ENCODE data around the gene USP33. TPM values are rescaled to one million over a fixed set of nuclear protein-coding genes. Genes with fewer than 3 reads are reported as not detected.

Gene USP33
- 41.6 and 48.2 TPM in 2 replicates for total RNA-seq

GRCh38 chr1:77759071-77760028 is at the start of gene USP33:
TSS of gene USP33 (minus strand) at chr1:77759852. CDS start at chr1:77741697, 18,155 bp downstream.

DNA sequence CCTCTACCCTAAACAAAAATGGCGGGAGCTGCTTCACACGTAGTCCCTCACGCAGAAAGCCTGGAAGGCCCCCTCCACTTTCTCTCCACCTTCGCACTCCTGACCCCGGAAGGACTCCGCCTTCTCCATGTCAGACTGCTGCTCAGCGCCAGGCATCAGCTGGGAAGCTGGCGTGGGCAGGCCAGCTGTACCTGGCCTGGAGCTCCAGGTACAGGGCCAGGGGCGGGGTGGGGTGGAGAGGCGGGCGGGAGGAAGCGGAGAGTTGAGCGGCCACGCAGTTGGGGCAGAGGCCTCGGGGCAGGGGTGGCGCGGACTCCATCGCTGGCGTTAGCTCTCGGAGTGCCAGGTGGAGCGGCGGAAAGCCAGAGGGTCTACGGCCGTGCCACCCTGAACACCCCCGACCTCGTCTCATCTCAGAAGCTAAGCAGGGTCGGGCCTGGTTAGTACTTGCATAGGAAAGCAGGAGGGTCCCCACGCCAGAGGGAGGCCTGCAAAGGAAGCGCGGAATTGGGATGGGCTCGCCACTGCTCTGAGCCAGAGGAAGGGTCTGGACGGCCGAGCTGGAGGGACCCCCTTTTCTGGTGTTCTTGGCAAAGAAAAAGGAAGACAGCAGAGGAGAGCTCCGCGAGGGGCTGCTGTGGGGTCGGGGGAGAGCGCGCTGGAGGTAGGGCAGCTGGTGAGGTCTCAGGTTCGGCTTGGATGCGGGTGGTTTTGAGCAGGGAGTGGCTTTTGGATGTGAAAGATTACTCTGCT is 20.1 kb upstream of the USP33 start, which contains the start of gene MIGA1:
MIGA1 (plus strand) TSS at position 121 of the 753 bp plus-strand sequence. CDS start 3,604 bp downstream, outside the sequence.

GRCh38 chr1:77682460-77683159 is 77.0 kb downstream of the USP33 start, which contains the start of gene ZZZ3:
TSS of gene ZZZ3 (minus strand) at chr1:77682658. CDS start at chr1:77633354, 49,304 bp downstream.

Other genes with a start within 250 kb of the USP33 start
- gene ZZZ3, start 77.2 kb downstream of the USP33 start, total RNA-seq: 39.8 and 43.4 TPM in 2 replicates
- 8.1 and 11.0 TPM in 2 replicates for gene MIGA1, start 19.8 kb upstream of the USP33 start, total RNA-seq
- 9.1 and 10.9 TPM in 2 replicates for gene NEXN, start 128.8 kb upstream of the USP33 start, total RNA-seq
- 71.5 and 126 TPM in 2 replicates for gene FUBP1, start 219.2 kb upstream of the USP33 start, total RNA-seq
- 33.9 and 38.3 TPM in 2 replicates for gene DNAJB4, start 245.1 kb upstream of the USP33 start, total RNA-seq

All from epithelial cell of alveolus of lung (primary cell).